ENCODE results near the gene ARHGAP10. TPM values are rescaled to one million over a fixed set of nuclear protein-coding genes. Genes with fewer than 3 reads are reported as not detected.
A peak's percentile ranks its signal among the peaks of the same experiment; 100 is the strongest.

ARHGAP10 gene
- total and polyA plus RNA-seq, 4 experiments from 2014 or later, result 6.4 to 8.3 (median 7.8) TPM

DNA sequence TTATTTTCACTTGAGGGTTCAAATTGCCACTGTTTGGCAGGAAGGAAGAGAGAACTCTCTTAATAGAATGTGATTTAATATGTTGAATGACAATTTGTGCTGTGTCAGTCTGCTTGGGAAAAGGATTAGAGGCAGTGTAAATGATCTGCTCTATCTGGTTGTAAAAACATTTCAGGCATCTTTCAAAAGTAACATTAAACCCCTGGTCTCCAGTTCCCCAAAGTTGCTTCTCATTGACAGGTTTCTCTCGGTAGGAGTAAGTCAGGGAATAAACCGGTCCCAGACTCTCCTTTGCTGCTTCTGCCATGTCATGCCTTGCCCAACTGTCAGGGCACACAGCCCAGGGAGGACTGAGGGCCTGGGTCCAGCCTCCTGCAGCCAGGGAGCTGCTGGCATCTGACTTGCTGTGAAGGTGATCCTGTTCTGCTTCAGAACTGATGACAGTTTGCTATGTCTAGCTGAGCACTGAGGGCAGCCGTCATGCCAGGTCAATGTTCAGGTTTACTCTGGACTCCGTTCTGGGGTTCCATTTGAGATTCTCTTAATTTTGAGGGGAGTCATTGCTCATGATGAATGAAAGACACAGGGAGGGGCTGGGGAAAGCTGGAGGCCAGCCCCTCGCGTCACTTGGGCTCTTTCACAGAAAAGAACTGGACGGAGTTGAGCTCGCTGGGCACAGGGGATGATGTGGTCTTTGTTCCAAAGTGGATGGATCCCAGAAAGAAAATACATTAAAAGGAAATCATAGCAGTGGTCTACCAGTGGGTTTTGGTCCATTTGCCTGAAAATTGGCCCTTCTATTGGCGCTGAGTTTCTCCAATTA lies 312.4 kb downstream of the ARHGAP10 start:
- no peak overlapping the region for H3K27ac ChIP-seq (ENCODE audit: low read depth, low read length)
- no peaks in the 10 kb centered on the region for H3K9me3 ChIP-seq (ENCODE audit: control insufficient read depth in 1 of 2, low read length in 2 of 2)
- H3K27ac Mint-ChIP-seq, result peak overlapping the region in 4 of 7 donors; percentile 10 to 24 (median 16)
- no peaks in the 10 kb centered on the region for H3K27me3 Mint-ChIP-seq
- intact Hi-C loops (cut with micrococcal nuclease), result no loop called here
- POLR2A ChIA-PET (ENCODE audit: partially characterized antibody), result interaction anchor here (3.1 kb wide), 1 partner anchor 16 kb away, joined by 17 read pairs; no protein-coding TSS in a partner anchor
- no peaks in the 10 kb centered on the region for H3K9me3 Mint-ChIP-seq
- no peak for DNase-seq
- CTCF ChIA-PET (ENCODE audit: partially characterized antibody), result interaction anchor here (0.7 to 3.4 kb wide), 20 partner anchors 9 to 727 kb away, joined by 3 to 33 read pairs (median 4); no protein-coding TSS in a partner anchor
- peaks cover 12 to 37% (median 22%) of the 10 kb centered on the region in 4 donors for H3K4me1 Mint-ChIP-seq
- no peaks in the 10 kb centered on the region for H3K36me3 ChIP-seq (ENCODE audit: insufficient read depth, low read length)
- H3K36me3 Mint-ChIP-seq, result peaks cover 5 to 9% of the 10 kb centered on the region in 2 donors
- H3K4me1 ChIP-seq (ENCODE audit: insufficient read depth, low read length), result peaks cover 17% of the 10 kb centered on the region
- no peak overlapping the region for H3K4me3 ChIP-seq (ENCODE audit: low read length in 2 of 2)
- H3K4me3 Mint-ChIP-seq, result no peak overlapping the region
- no peaks in the 10 kb centered on the region for H3K27me3 ChIP-seq (ENCODE audit: insufficient read depth, low read length)

GRCh38 chr4:148044912-148045352 lies 313.0 kb downstream of the ARHGAP10 start:
- POLR2A ChIA-PET (ENCODE audit: partially characterized antibody), result interaction anchor here (3.1 kb wide), 1 partner anchor 15 kb away, joined by 17 read pairs; no protein-coding TSS in a partner anchor
- H3K9me3 Mint-ChIP-seq, result no peaks in the 10 kb centered on the region
- H3K9me3 ChIP-seq (ENCODE audit: control insufficient read depth in 1 of 2, low read length in 2 of 2), result no peaks in the 10 kb centered on the region
- no peaks in the 10 kb centered on the region for H3K27me3 ChIP-seq (ENCODE audit: insufficient read depth, low read length)
- peaks cover 5 to 9% of the 10 kb centered on the region in 2 donors for H3K36me3 Mint-ChIP-seq
- intact Hi-C loops (cut with micrococcal nuclease), result no loop called here
- no peak overlapping the region for H3K4me3 ChIP-seq (ENCODE audit: low read length in 2 of 2)
- no peak overlapping the region for H3K27ac ChIP-seq (ENCODE audit: low read depth, low read length)
- peak in 3 of 5 donors; percentile 30 to 35 (median 31) for DNase-seq
- H3K27me3 Mint-ChIP-seq, result no peaks in the 10 kb centered on the region
- H3K36me3 ChIP-seq (ENCODE audit: insufficient read depth, low read length), result no peaks in the 10 kb centered on the region
- H3K4me1 Mint-ChIP-seq, result peaks cover 12 to 39% (median 22%) of the 10 kb centered on the region in 4 donors
- CTCF ChIA-PET (ENCODE audit: partially characterized antibody), result interaction anchor here (0.7 to 3.4 kb wide), 22 partner anchors 9 to 726 kb away, joined by 3 to 33 read pairs (median 4); partner anchors contain the start of gene NR3C2
- H3K4me1 ChIP-seq (ENCODE audit: insufficient read depth, low read length), result peaks cover 17% of the 10 kb centered on the region
- H3K27ac Mint-ChIP-seq, result peak overlapping the region in 3 of 7 donors; percentile 54 to 78 (median 63)
- no peak overlapping the region for H3K4me3 Mint-ChIP-seq

- Mint-ChIP-seq H3K27me3 (no peaks in the 10 kb centered on the region), H3K4me3 (no peak overlapping the region), H3K36me3 (peaks cover 5 to 9% of the 10 kb centered on the region in 2 donors), H3K27ac (peak overlapping the region in 1 of 7 donors; percentile 19), H3K9me3 (no peaks in the 10 kb centered on the region), H3K4me1 (peaks cover 37 to 71% (median 53%) of the 10 kb centered on the region in 4 donors)
- Histone ChIP-seq H3K4me1 (ENCODE audit: insufficient read depth, low read length) (peaks cover 46% of the 10 kb centered on the region), H3K4me3 (ENCODE audit: low read length in 2 of 2) (no peak overlapping the region), H3K9me3 (ENCODE audit: control insufficient read depth in 1 of 2, low read length in 2 of 2) (no peaks in the 10 kb centered on the region), H3K27ac (ENCODE audit: low read depth, low read length) (no peak overlapping the region), H3K27me3 (ENCODE audit: insufficient read depth, low read length) (no peaks in the 10 kb centered on the region), H3K36me3 (ENCODE audit: insufficient read depth, low read length) (no peaks in the 10 kb centered on the region)
- POLR2A ChIA-PET (ENCODE audit: partially characterized antibody), result no interaction called here
- intact Hi-C loops (cut with micrococcal nuclease), result no loop called here
- no peak for DNase-seq
- CTCF ChIA-PET (ENCODE audit: partially characterized antibody), result no interaction called here
Measured at GRCh38 chr4:148048598-148048997, 316.7 kb downstream of the ARHGAP10 start.

GRCh38 chr4:148051403-148051802 lies 319.5 kb downstream of the ARHGAP10 start:
- no peaks in the 10 kb centered on the region for H3K9me3 Mint-ChIP-seq
- peaks cover 66% of the 10 kb centered on the region for H3K4me1 ChIP-seq (ENCODE audit: insufficient read depth, low read length)
- H3K36me3 Mint-ChIP-seq, result peaks cover 5 to 9% of the 10 kb centered on the region in 2 donors
- peak overlapping the region in 4 of 8 donors; percentile 2 to 80 (median 46) for H3K4me3 Mint-ChIP-seq
- ChIA-PET POLR2A (ENCODE audit: partially characterized antibody) (interaction anchor here (2.1 to 8.4 kb wide), 2 partner anchors 9 to 393 kb away, joined by 9 to 129 read pairs; partner anchors contain the start of gene NR3C2), CTCF (ENCODE audit: partially characterized antibody) (interaction anchor here (0.8 to 1.7 kb wide), 3 partner anchors 8 to 16 kb away, joined by 3 to 6 read pairs (median 3); no protein-coding TSS in a partner anchor)
- intact Hi-C loops (cut with micrococcal nuclease), result loop anchor here (5.0 to 10.0 kb wide), 2 partner anchors 109 to 367 kb away; partner anchors contain the start of gene PRMT9
- H3K27ac ChIP-seq (ENCODE audit: low read depth, low read length), result peak overlapping the region; percentile 27
- H3K4me1 Mint-ChIP-seq, result peaks cover 51 to 80% (median 63%) of the 10 kb centered on the region in 4 donors
- H3K9me3 ChIP-seq (ENCODE audit: control insufficient read depth in 1 of 2, low read length in 2 of 2), result no peaks in the 10 kb centered on the region
- H3K27ac Mint-ChIP-seq, result peak overlapping the region in 6 of 7 donors; percentile 76 to 99 (median 97)
- peak overlapping the region in 1 of 2 donors; percentile 1 for H3K4me3 ChIP-seq (ENCODE audit: low read length in 2 of 2)
- no peaks in the 10 kb centered on the region for H3K36me3 ChIP-seq (ENCODE audit: insufficient read depth, low read length)
- DNase-seq, result no peak
- no peaks in the 10 kb centered on the region for H3K27me3 Mint-ChIP-seq
- no peaks in the 10 kb centered on the region for H3K27me3 ChIP-seq (ENCODE audit: insufficient read depth, low read length)

- Mint-ChIP-seq H3K9me3 (no peaks in the 10 kb centered on the region), H3K36me3 (peaks cover 5 to 9% of the 10 kb centered on the region in 2 donors), H3K27me3 (no peaks in the 10 kb centered on the region), H3K4me3 (peak overlapping the region; percentile 46 to 83 (median 64)), H3K27ac (peak overlapping the region; percentile 76 to 99 (median 97)), H3K4me1 (peaks cover 58 to 82% (median 66%) of the 10 kb centered on the region in 4 donors)
- Histone ChIP-seq H3K36me3 (ENCODE audit: insufficient read depth, low read length) (no peaks in the 10 kb centered on the region), H3K9me3 (ENCODE audit: control insufficient read depth in 1 of 2, low read length in 2 of 2) (no peaks in the 10 kb centered on the region), H3K27ac (ENCODE audit: low read depth, low read length) (peak overlapping the region; percentile 27), H3K27me3 (ENCODE audit: insufficient read depth, low read length) (no peaks in the 10 kb centered on the region), H3K4me1 (ENCODE audit: insufficient read depth, low read length) (peaks cover 68% of the 10 kb centered on the region), H3K4me3 (ENCODE audit: low read length in 2 of 2) (no peak overlapping the region)
- DNase-seq, result peak; percentile 56 to 80 (median 70)
- POLR2A ChIA-PET (ENCODE audit: partially characterized antibody), result interaction anchor here (0.9 to 8.4 kb wide), 10 partner anchors 8 to 392 kb away, joined by 3 to 129 read pairs (median 5); partner anchors contain the start of gene NR3C2
- CTCF ChIA-PET (ENCODE audit: partially characterized antibody), result interaction anchor here (0.6 to 4.4 kb wide), 11 partner anchors 7 to 390 kb away, joined by 3 to 33 read pairs (median 4); partner anchors contain the start of gene NR3C2
- intact Hi-C loops (cut with micrococcal nuclease), result loop anchor here (1.0 to 10.0 kb wide), 3 partner anchors 9 to 368 kb away; partner anchors contain the start of gene PRMT9
Measured at GRCh38 chr4:148052448-148052847, 320.6 kb downstream of the ARHGAP10 start.

- CTCF ChIA-PET (ENCODE audit: partially characterized antibody), result interaction anchor here (1.0 to 4.4 kb wide), 8 partner anchors 8 to 389 kb away, joined by 3 to 33 read pairs (median 6); partner anchors contain the start of gene NR3C2
- peak overlapping the region; percentile 76 to 99 (median 94) for H3K27ac Mint-ChIP-seq
- H3K9me3 Mint-ChIP-seq, result peaks cover 0 to 6% (median 0%) of the 10 kb centered on the region in 8 donors
- peak overlapping the region; percentile 6 for H3K27ac ChIP-seq (ENCODE audit: low read depth, low read length)
- peaks cover 78% of the 10 kb centered on the region for H3K4me1 ChIP-seq (ENCODE audit: insufficient read depth, low read length)
- no peaks in the 10 kb centered on the region for H3K27me3 Mint-ChIP-seq
- H3K4me3 ChIP-seq (ENCODE audit: low read length in 2 of 2), result no peak overlapping the region
- H3K4me3 Mint-ChIP-seq, result peak overlapping the region in 7 of 8 donors; percentile 36 to 83 (median 57)
- POLR2A ChIA-PET (ENCODE audit: partially characterized antibody), result interaction anchor here (1.3 to 8.4 kb wide), 4 partner anchors 27 to 391 kb away, joined by 3 to 129 read pairs (median 6); partner anchors contain the start of genes ARHGAP10 and NR3C2
- no peaks in the 10 kb centered on the region for H3K27me3 ChIP-seq (ENCODE audit: insufficient read depth, low read length)
- H3K36me3 Mint-ChIP-seq, result peaks cover under 1 to 4% of the 10 kb centered on the region in 2 donors
- DNase-seq, result no peak
- H3K36me3 ChIP-seq (ENCODE audit: insufficient read depth, low read length), result no peaks in the 10 kb centered on the region
- intact Hi-C loops (cut with micrococcal nuclease), result loop anchor here (5.0 to 10.0 kb wide), 2 partner anchors 111 to 369 kb away; partner anchors contain the start of gene PRMT9
- H3K9me3 ChIP-seq (ENCODE audit: control insufficient read depth in 1 of 2, low read length in 2 of 2), result no peaks in the 10 kb centered on the region
- H3K4me1 Mint-ChIP-seq, result peaks cover 61 to 87% (median 75%) of the 10 kb centered on the region in 4 donors
Measured at GRCh38 chr4:148053298-148054003, 321.6 kb downstream of the ARHGAP10 start.
